SK-N-SH treated with all-trans-retinoic acid at 6 μM for 48 hours (cell line): ENCODE results near the gene TMEM139.

Source experiments
- ARNTL ChIP-seq: fragments of 450-650 bp; formaldehyde crosslinking; IDR thresholded peaks from 2 replicates; pipeline ENCODE4 v1.5.0; 2020; ENCODE audit warnings: low read depth, mild to moderate bottlenecking, moderate library complexity, borderline replicate concordance
- CSDC2 ChIP-seq: fragments of 250-450 bp; sonication (Bioruptor Pico); IDR thresholded peaks from 2 replicates; pipeline ENCODE4 v1.5.0; 2020; ENCODE audit warnings: mild to moderate bottlenecking, moderate library complexity
- ESRRG ChIP-seq: fragments of 250-450 bp; sonication (Bioruptor Pico); IDR thresholded peaks from 2 replicates; pipeline ENCODE4 v1.6.1; 2021; ENCODE audit warnings: mild to moderate bottlenecking
- GLIS3 ChIP-seq: fragments of 250-450 bp; sonication (Bioruptor Pico); IDR thresholded peaks from 2 replicates; pipeline ENCODE4 v1.5.0; 2020; ENCODE audit warnings: mild to moderate bottlenecking, moderate library complexity
- PPARA ChIP-seq: fragments of 250-450 bp; sonication (Bioruptor Pico); IDR thresholded peaks from 2 replicates; pipeline ENCODE4 v1.5.0; 2020; ENCODE audit warnings: mild to moderate bottlenecking, borderline replicate concordance
- SNAI2 ChIP-seq: fragments of 250-450 bp; sonication (Bioruptor Pico); IDR thresholded peaks from 2 replicates; pipeline ENCODE4 v1.5.0; 2020; ENCODE audit warnings: mild to moderate bottlenecking, moderate library complexity
- ZFP3 ChIP-seq: fragments of 250-450 bp; sonication (Bioruptor Pico); IDR thresholded peaks from 2 replicates; pipeline ENCODE4 v1.5.0; 2020; ENCODE audit warnings: mild to moderate bottlenecking, moderate library complexity
- ZFP30 ChIP-seq: fragments of 450-650 bp; formaldehyde crosslinking; IDR thresholded peaks from 2 replicates; pipeline ENCODE4 v1.5.0; 2022; ENCODE audit warnings: mild to moderate bottlenecking, moderate library complexity
- ZNF70 ChIP-seq: fragments of 450-650 bp; formaldehyde crosslinking; IDR thresholded peaks from 2 replicates; pipeline ENCODE4 v1.5.0; 2020; ENCODE audit warnings: mild to moderate bottlenecking, moderate library complexity
- ZNF8 ChIP-seq: fragments of 450-650 bp; formaldehyde crosslinking; IDR thresholded peaks from 2 replicates; pipeline ENCODE4 v1.5.0; 2020; ENCODE audit warnings: mild to moderate bottlenecking, moderate library complexity
- TF ChIP-seq, protein P1 (sequence below): fragments of 250-450 bp; sonication (Bioruptor Pico); IDR thresholded peaks from 2 replicates; pipeline ENCODE4 v1.8.0; 2020; ENCODE audit warnings: mild to moderate bottlenecking, moderate library complexity, borderline replicate concordance
- TF ChIP-seq, protein P2 (sequence below): fragments of 250-450 bp; sonication (Bioruptor Pico); IDR thresholded peaks from 2 replicates; pipeline ENCODE4 v1.5.1; 2020; ENCODE audit warnings: low read depth, mild to moderate bottlenecking, moderate library complexity
- TF ChIP-seq, protein P3 (sequence below): fragments of 250-450 bp; sonication (Bioruptor Pico); IDR thresholded peaks from 2 replicates; pipeline ENCODE4 v1.5.1; 2021; ENCODE audit warnings: mild to moderate bottlenecking, moderate library complexity
- TF ChIP-seq, protein P4 (sequence below): fragments of 250-450 bp; sonication (Bioruptor Pico); IDR thresholded peaks from 2 replicates; pipeline ENCODE4 v1.8.0; 2021; ENCODE audit warnings: low read depth, mild to moderate bottlenecking, moderate library complexity, borderline replicate concordance

DNA sequence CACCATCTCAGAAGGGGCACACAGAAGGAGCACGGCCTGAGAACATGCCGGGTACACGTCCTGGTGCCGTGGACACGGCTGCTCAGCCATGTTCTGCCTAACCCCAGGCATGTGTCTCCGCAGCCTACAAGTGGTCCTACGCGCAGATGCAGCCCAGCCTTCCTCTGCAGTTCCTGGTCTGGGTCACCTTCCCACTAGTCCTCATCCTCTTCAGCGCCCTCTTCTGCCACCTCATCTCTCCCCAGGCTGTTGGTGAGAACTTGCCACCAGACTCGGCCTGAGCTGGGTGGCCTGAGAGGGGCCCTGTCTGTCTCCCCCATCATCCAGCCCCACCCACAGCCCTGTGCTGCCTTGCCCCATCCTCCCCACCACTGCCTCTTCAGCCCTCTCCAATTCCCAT, 36.5 kb downstream of the TMEM139 start:
- no peak for TF ChIP-seq GLIS3 (CRISPR knock-in tag)
- TF ChIP-seq ZNF70 (CRISPR knock-in tag) = no peak
- TF ChIP-seq ARNTL = no peak
- no peak for TF ChIP-seq ZNF8 (CRISPR knock-in tag)
- TF ChIP-seq, protein P1, sequence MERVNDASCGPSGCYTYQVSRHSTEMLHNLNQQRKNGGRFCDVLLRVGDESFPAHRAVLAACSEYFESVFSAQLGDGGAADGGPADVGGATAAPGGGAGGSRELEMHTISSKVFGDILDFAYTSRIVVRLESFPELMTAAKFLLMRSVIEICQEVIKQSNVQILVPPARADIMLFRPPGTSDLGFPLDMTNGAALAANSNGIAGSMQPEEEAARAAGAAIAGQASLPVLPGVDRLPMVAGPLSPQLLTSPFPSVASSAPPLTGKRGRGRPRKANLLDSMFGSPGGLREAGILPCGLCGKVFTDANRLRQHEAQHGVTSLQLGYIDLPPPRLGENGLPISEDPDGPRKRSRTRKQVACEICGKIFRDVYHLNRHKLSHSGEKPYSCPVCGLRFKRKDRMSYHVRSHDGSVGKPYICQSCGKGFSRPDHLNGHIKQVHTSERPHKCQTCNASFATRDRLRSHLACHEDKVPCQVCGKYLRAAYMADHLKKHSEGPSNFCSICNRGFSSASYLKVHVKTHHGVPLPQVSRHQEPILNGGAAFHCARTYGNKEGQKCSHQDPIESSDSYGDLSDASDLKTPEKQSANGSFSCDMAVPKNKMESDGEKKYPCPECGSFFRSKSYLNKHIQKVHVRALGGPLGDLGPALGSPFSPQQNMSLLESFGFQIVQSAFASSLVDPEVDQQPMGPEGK (CRISPR knock-in tag) = no peak
- TF ChIP-seq PPARA = no peak
- TF ChIP-seq ZFP30 (CRISPR knock-in tag) = no peak
- TF ChIP-seq, protein P2, sequence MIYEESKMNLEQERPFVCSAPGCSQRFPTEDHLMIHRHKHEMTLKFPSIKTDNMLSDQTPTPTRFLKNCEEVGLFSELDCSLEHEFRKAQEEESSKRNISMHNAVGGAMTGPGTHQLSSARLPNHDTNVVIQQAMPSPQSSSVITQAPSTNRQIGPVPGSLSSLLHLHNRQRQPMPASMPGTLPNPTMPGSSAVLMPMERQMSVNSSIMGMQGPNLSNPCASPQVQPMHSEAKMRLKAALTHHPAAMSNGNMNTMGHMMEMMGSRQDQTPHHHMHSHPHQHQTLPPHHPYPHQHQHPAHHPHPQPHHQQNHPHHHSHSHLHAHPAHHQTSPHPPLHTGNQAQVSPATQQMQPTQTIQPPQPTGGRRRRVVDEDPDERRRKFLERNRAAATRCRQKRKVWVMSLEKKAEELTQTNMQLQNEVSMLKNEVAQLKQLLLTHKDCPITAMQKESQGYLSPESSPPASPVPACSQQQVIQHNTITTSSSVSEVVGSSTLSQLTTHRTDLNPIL = no peak
- TF ChIP-seq SNAI2 (CRISPR knock-in tag) = no peak
- no peak for TF ChIP-seq ZFP3 (CRISPR knock-in tag)
- no peak for TF ChIP-seq CSDC2 (CRISPR knock-in tag)
- TF ChIP-seq ESRRG (CRISPR knock-in tag) = no peak
- TF ChIP-seq, protein P3, sequence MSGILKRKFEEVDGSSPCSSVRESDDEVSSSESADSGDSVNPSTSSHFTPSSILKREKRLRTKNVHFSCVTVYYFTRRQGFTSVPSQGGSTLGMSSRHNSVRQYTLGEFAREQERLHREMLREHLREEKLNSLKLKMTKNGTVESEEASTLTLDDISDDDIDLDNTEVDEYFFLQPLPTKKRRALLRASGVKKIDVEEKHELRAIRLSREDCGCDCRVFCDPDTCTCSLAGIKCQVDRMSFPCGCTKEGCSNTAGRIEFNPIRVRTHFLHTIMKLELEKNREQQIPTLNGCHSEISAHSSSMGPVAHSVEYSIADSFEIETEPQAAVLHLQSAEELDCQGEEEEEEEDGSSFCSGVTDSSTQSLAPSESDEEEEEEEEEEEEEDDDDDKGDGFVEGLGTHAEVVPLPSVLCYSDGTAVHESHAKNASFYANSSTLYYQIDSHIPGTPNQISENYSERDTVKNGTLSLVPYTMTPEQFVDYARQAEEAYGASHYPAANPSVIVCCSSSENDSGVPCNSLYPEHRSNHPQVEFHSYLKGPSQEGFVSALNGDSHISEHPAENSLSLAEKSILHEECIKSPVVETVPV = no peak
- TF ChIP-seq, protein P4, sequence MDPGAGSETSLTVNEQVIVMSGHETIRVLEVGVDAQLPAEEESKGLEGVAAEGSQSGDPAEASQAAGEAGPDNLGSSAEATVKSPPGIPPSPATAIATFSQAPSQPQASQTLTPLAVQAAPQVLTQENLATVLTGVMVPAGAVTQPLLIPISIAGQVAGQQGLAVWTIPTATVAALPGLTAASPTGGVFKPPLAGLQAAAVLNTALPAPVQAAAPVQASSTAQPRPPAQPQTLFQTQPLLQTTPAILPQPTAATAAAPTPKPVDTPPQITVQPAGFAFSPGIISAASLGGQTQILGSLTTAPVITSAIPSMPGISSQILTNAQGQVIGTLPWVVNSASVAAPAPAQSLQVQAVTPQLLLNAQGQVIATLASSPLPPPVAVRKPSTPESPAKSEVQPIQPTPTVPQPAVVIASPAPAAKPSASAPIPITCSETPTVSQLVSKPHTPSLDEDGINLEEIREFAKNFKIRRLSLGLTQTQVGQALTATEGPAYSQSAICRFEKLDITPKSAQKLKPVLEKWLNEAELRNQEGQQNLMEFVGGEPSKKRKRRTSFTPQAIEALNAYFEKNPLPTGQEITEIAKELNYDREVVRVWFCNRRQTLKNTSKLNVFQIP = no peak
